H9 (cell line): ENCODE data around the gene NT5DC1. TPM values are rescaled to one million over a fixed set of nuclear protein-coding genes. Genes with fewer than 3 reads are reported as not detected.

Experiments
- DNase-seq: peaks from one replicate; pipeline ENCODE4 v3.0.0-alpha.2; 2017
- H2AFZ ChIP-seq: one replicate; pipeline ENCODE4 v1.6.1; 2013; ENCODE audit warnings: mild to moderate bottlenecking, low read length, control low read depth, moderate library complexity
- H2AK5ac ChIP-seq: 2 replicates; pipeline ENCODE4 v1.6.1; 2013; ENCODE audit warnings: low read length, control low read depth, mixed read lengths; ENCODE audit not compliant: insufficient read length
- H2BK120ac ChIP-seq: one replicate; pipeline ENCODE4 v1.6.1; 2013; ENCODE audit warnings: low read depth, mild to moderate bottlenecking, low read length, control low read depth, inconsistent platforms; ENCODE audit not compliant: poor library complexity, severe bottlenecking
- H2BK12ac ChIP-seq: 2 replicates; pipeline ENCODE4 v1.6.1; 2013; ENCODE audit warnings: low read length, control low read depth, mixed read lengths, low read depth; ENCODE audit not compliant: insufficient read length
- H2BK15ac ChIP-seq: 2 replicates; pipeline ENCODE4 v1.6.1; 2013; ENCODE audit warnings: low read depth, low read length, control low read depth
- H2BK20ac ChIP-seq: one replicate; pipeline ENCODE4 v1.6.1; 2013; ENCODE audit warnings: low read depth, mild to moderate bottlenecking, low read length, control low read depth, inconsistent platforms; ENCODE audit not compliant: poor library complexity, severe bottlenecking
- H2BK5ac ChIP-seq: 2 replicates; pipeline ENCODE4 v1.6.1; 2013; ENCODE audit warnings: low read length, control low read depth, mixed read lengths; ENCODE audit not compliant: insufficient read length
- H3K14ac ChIP-seq: 2 replicates; pipeline ENCODE4 v1.6.1; 2013; ENCODE audit warnings: low read length, control low read depth; ENCODE audit not compliant: insufficient read depth
- H3K18ac ChIP-seq: 2 replicates; pipeline ENCODE4 v1.6.1; 2013; ENCODE audit warnings: low read depth, mild to moderate bottlenecking, mixed read lengths, low read length, control low read depth; ENCODE audit not compliant: insufficient read length
- H3K23ac ChIP-seq: 2 replicates; pipeline ENCODE4 v1.6.1; 2013; ENCODE audit warnings: low read length, control low read depth, mixed read lengths, low read depth; ENCODE audit not compliant: insufficient read length
- H3K23me2 ChIP-seq: 2 replicates; pipeline ENCODE4 v1.6.1; 2013; ENCODE audit warnings: low read depth, mild to moderate bottlenecking, mixed read lengths, low read length, control low read depth; ENCODE audit not compliant: insufficient read length, poor library complexity, severe bottlenecking
- H3K27ac ChIP-seq: 2 replicates; pipeline ENCODE4 v1.5.1; 2013; ENCODE audit warnings: low read length, control low read depth, mixed read lengths, low read depth; ENCODE audit not compliant: insufficient read length
- H3K27me3 ChIP-seq: 2 replicates; pipeline ENCODE4 v1.6.1; 2013; ENCODE audit warnings: low read length, control low read depth, inconsistent platforms; ENCODE audit not compliant: insufficient read depth
- H3K4ac ChIP-seq: 2 replicates; pipeline ENCODE4 v1.6.1; 2013; ENCODE audit warnings: low read depth, mild to moderate bottlenecking, control low read depth, inconsistent platforms, low read length, moderate library complexity
- H3K4me1 ChIP-seq: 2 replicates; pipeline ENCODE4 v1.6.1; 2013; ENCODE audit warnings: low read length, control low read depth, inconsistent platforms; ENCODE audit not compliant: insufficient read depth
- H3K4me2 ChIP-seq: 2 replicates; pipeline ENCODE4 v1.6.1; 2013; ENCODE audit warnings: low read length, control low read depth, mixed read lengths; ENCODE audit not compliant: insufficient read length, insufficient read depth
- H3K56ac ChIP-seq: 2 replicates; pipeline ENCODE4 v1.6.1; 2013; ENCODE audit warnings: low read depth, mild to moderate bottlenecking, mixed read lengths, low read length, control low read depth; ENCODE audit not compliant: insufficient read length
- H3K79me1 ChIP-seq: 2 replicates; pipeline ENCODE4 v1.6.1; 2013; ENCODE audit warnings: low read depth, mild to moderate bottlenecking, moderate library complexity, low read length, control low read depth, inconsistent platforms; ENCODE audit not compliant: insufficient read depth, poor library complexity, severe bottlenecking
- H3K79me2 ChIP-seq: 2 replicates; pipeline ENCODE4 v1.6.1; 2013; ENCODE audit warnings: low read length, control low read depth, inconsistent platforms; ENCODE audit not compliant: insufficient read depth
- H3K9ac ChIP-seq: 2 replicates; pipeline ENCODE4 v1.6.1; 2013; ENCODE audit warnings: low read length, control low read depth, mixed read lengths; ENCODE audit not compliant: insufficient read length; ENCODE audit errors: extremely low read depth
- H3K9me3 ChIP-seq: one replicate; pipeline ENCODE4 v1.6.1; 2013; ENCODE audit warnings: low read depth, low read length, inconsistent platforms; ENCODE audit not compliant: control insufficient read depth
- H3T11ph ChIP-seq: one replicate; pipeline ENCODE4 v1.6.1; 2013; ENCODE audit warnings: mild to moderate bottlenecking, low read length, control low read depth, inconsistent platforms
- H4K20me1 ChIP-seq: one replicate; pipeline ENCODE4 v1.6.1; 2013; ENCODE audit not compliant: control insufficient read depth, insufficient read length, insufficient read depth
- H4K5ac ChIP-seq: 2 replicates; pipeline ENCODE4 v1.6.1; 2013; ENCODE audit warnings: low read depth, mild to moderate bottlenecking, mixed read lengths, low read length, control low read depth; ENCODE audit not compliant: insufficient read length
- H4K8ac ChIP-seq: replicated peaks from 2 replicates; pipeline ENCODE4 v1.6.1; 2013; ENCODE audit warnings: low read length, control low read depth, mixed read lengths, low read depth; ENCODE audit not compliant: insufficient read length
- H4K91ac ChIP-seq: 2 replicates; pipeline ENCODE4 v1.6.1; 2013; ENCODE audit warnings: low read depth, mild to moderate bottlenecking, moderate library complexity, mixed read lengths, low read length, control low read depth; ENCODE audit not compliant: insufficient read length
- H3K27ac Mint-ChIP-seq, 3 experiments: 2 replicates in 2 of 3; 3 replicates in 1 of 3; pipeline ENCODE4 v1.8.0; 2020 to 2021; ENCODE audit warnings: mixed read lengths in 3 of 3, mild to moderate bottlenecking in 1 of 3, moderate library complexity in 1 of 3
- H3K27me3 Mint-ChIP-seq: 2 replicates; pipeline ENCODE4 v1.8.0; 2021; ENCODE audit warnings: low read depth, mild to moderate bottlenecking, moderate library complexity, mixed read lengths
- H3K36me3 Mint-ChIP-seq, 3 experiments: 2 replicates in 2 of 3; 3 replicates in 1 of 3; pipeline ENCODE4 v1.8.0; 2020 to 2021; ENCODE audit warnings: low read depth in 3 of 3, mixed read lengths in 3 of 3; ENCODE audit not compliant: insufficient read depth in 1 of 3
- H3K4me1 Mint-ChIP-seq, 2 experiments: 2 replicates each; pipeline ENCODE4 v1.8.0; 2020; ENCODE audit warnings: mixed read lengths in 2 of 2
- H3K4me3 Mint-ChIP-seq, 2 experiments: 2 replicates in 1 of 2; 3 replicates in 1 of 2; pipeline ENCODE4 v1.8.0; 2020 to 2021; ENCODE audit warnings: mild to moderate bottlenecking in 2 of 2, mixed read lengths in 2 of 2, moderate library complexity in 1 of 2
- H3K9me3 Mint-ChIP-seq, 2 experiments: 2 replicates in 1 of 2; 3 replicates in 1 of 2; pipeline ENCODE4 v1.8.0; 2020; ENCODE audit warnings: mild to moderate bottlenecking in 2 of 2, mixed read lengths in 2 of 2, moderate library complexity in 1 of 2
- CTCF ChIP-seq: fragments of 200-600 bp; sonication (generic); conservative IDR thresholded peaks from 3 replicates; pipeline ENCODE4 v1.8.0; 2021; ENCODE audit warnings: antibody characterized with exemption, mild to moderate bottlenecking
- WGBS: extraction: QIAGEN DNeasy Blood & Tissue Kit; methylation state at CpG from one replicate; pipeline ENCODE4 v1.1.7; 2013; ENCODE audit warnings: missing lambda C conversion rate, low lambda C conversion rate, mixed read lengths; ENCODE audit not compliant: insufficient read length; ENCODE audit errors: extremely low coverage; 5-methylcytosine and 5-hydroxymethylcytosine counted together
- total RNA-seq: library from RNA; stranded (reverse); gene quantifications from 2 replicates; pipeline ENCODE4 v1.2.1, GENCODE V29; 2021

The NT5DC1 gene
- total RNA-seq, 1 experiment from 2014 or later, result 64.9 TPM

- Histone ChIP-seq H3K4me1 (no peaks in the 10 kb centered on the region), H4K8ac (no peak overlapping the region), H3K23ac (no peak overlapping the region), H3K27ac (no peak overlapping the region), H3K4ac (no peak overlapping the region), H3K4me2 (no peak overlapping the region), H3T11ph (no peak overlapping the region), H4K5ac (no peak overlapping the region), H3K14ac (no peak overlapping the region), H3K56ac (no peak overlapping the region), H2BK15ac (no peak overlapping the region), H2AK5ac (no peak overlapping the region), H2AFZ (no peak overlapping the region), H3K9me3 (no peaks in the 10 kb centered on the region), H2BK20ac (no peak overlapping the region), H3K18ac (no peak overlapping the region), H3K23me2 (no peaks in the 10 kb centered on the region), H3K9ac (no peak overlapping the region), H3K27me3 (no peaks in the 10 kb centered on the region), H2BK5ac (no peak overlapping the region), H3K79me2 (no peaks in the 10 kb centered on the region), H2BK12ac (no peak overlapping the region), H3K79me1 (no peaks in the 10 kb centered on the region), H4K20me1 (no peaks in the 10 kb centered on the region), H2BK120ac (no peak overlapping the region), H4K91ac (no peak overlapping the region)
- Mint-ChIP-seq H3K36me3 (peaks cover 0 to 10% (median 4%) of the 10 kb centered on the region in 3 experiments; a peak in 5 of 7 replicates), H3K4me1 (peaks cover 12% of the 10 kb centered on the region in 2 experiments), H3K4me3 (no peak overlapping the region), H3K9me3 (no peaks in the 10 kb centered on the region), H3K27me3 (no peaks in the 10 kb centered on the region), H3K27ac (peak overlapping the region in 1 of 3 experiments; percentile 80; a peak in 2 of 7 replicates)
- no peak for DNase-seq
- TF ChIP-seq CTCF, result no peak
- WGBS, result no CpG with 5 or more reads among the region's 3 CpGs
Measured at GRCh38 chr6:116221067-116221466, 120.4 kb downstream of the NT5DC1 start.
